GM12878 (cell line): ENCODE measurements around the gene DNAI2.

ENCODE experiments used
- EP300 ChIP-seq, 2 experiments: fragments of 150-350 bp in 1 of 2; IDR thresholded peaks; 2 replicates each; pipeline ENCODE4 v1.6.1; 2011 to 2012; ENCODE audit warnings: low read depth in 2 of 2, low read length in 2 of 2, borderline replicate concordance in 1 of 2, improper control_type of control experiment in 1 of 2, inconsistent platforms in 1 of 2; ENCODE audit not compliant: control insufficient read depth in 1 of 2
- TF ChIP-seq, protein P1 (sequence below), 3 experiments: IDR thresholded peaks in 2 of 3; conservative IDR thresholded peaks in 1 of 3; 2 replicates each; pipeline ENCODE4 v1.5.1; 2011; ENCODE audit warnings: low read depth in 3 of 3, low read length in 3 of 3, mild to moderate bottlenecking in 3 of 3, control low read depth in 2 of 3, moderate library complexity in 2 of 3, inconsistent platforms in 1 of 3, mixed read lengths in 1 of 3; ENCODE audit not compliant: control insufficient read depth in 2 of 3, insufficient read depth in 1 of 3; ENCODE audit errors: extremely low read depth in 1 of 3

DNA sequence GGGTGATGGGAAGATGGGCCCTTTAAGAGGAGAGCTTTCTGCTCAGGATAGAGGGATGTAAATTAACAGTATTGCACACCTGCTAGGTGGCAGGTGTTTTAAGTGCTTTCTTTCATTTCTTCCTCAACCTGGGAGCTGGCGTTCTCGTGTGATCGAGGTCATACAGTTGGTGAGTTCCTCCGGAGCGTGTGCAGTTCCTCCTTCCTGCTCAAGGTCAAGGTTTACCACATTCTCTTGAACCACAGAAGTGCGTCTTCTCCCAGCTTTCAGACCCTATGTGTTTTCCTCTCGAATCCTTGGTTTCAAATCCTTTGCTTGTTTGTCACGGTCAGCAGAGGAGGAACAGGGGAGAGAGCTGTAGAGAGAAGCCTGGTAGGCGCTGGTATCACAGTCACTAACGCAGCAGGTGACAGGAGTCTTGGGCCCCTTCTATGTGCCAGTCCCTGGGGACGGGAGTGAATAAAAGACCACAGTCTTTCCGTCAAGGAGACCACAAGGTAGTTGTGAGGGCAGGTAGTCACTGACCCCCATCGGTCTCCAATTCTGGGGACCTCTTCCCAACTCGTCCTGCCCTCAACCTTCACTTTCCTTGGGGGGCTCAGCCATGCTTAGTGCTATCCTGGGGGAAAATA is 791 bp downstream of the DNAI2 start:
- TF ChIP-seq, protein P1, sequence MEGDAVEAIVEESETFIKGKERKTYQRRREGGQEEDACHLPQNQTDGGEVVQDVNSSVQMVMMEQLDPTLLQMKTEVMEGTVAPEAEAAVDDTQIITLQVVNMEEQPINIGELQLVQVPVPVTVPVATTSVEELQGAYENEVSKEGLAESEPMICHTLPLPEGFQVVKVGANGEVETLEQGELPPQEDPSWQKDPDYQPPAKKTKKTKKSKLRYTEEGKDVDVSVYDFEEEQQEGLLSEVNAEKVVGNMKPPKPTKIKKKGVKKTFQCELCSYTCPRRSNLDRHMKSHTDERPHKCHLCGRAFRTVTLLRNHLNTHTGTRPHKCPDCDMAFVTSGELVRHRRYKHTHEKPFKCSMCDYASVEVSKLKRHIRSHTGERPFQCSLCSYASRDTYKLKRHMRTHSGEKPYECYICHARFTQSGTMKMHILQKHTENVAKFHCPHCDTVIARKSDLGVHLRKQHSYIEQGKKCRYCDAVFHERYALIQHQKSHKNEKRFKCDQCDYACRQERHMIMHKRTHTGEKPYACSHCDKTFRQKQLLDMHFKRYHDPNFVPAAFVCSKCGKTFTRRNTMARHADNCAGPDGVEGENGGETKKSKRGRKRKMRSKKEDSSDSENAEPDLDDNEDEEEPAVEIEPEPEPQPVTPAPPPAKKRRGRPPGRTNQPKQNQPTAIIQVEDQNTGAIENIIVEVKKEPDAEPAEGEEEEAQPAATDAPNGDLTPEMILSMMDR (IDR thresholded peaks at IDR 0.05 in 2 of 3, conservative IDR thresholded peaks at IDR 0.05 in 1 of 3; ENCODE audit: control insufficient read depth in 2 of 3, extremely low read depth in 1 of 3, insufficient read depth in 1 of 3, low read depth in 3 of 3, low read length in 3 of 3), result no peak
- TF ChIP-seq EP300 (IDR thresholded peaks at IDR 0.05; ENCODE audit: borderline replicate concordance in 1 of 2, control insufficient read depth in 1 of 2, low read depth in 2 of 2, low read length in 2 of 2), result no peak
